HepG2 (cell line): ENCODE data around the gene L3MBTL4. TPM values are rescaled to one million over a fixed set of nuclear protein-coding genes. Genes with fewer than 3 reads are reported as not detected.
A peak's percentile ranks its signal among the peaks of the same experiment; 100 is the strongest.

Source experiments
- AKNA ChIP-seq: sonication (generic); formaldehyde crosslinking; IDR thresholded peaks from 2 replicates; pipeline ENCODE4 v1.4.0; 2020; ENCODE audit warnings: missing genetic modification reagents, borderline replicate concordance
- ARID3A ChIP-seq: IDR thresholded peaks from 2 replicates; pipeline ENCODE4 v1.6.1; 2012; ENCODE audit warnings: low read depth, low read length, improper control_type of control experiment
- BORCS8-MEF2B ChIP-seq: sonication (generic); formaldehyde crosslinking; IDR thresholded peaks from 2 replicates; pipeline ENCODE4 v1.8.0; 2022; ENCODE audit warnings: mild to moderate bottlenecking, missing genetic modification reagents
- CHD4 ChIP-seq: fragments of 200-600 bp; sonication (generic); IDR thresholded peaks from 2 replicates; pipeline ENCODE4 v1.7.0; 2017; ENCODE audit warnings: mild to moderate bottlenecking, low read length, borderline replicate concordance
- FOXA1 ChIP-seq, 2 experiments: fragments of 450-650 bp in 1 of 2; sonication (generic) in 1 of 2; formaldehyde crosslinking in 1 of 2; IDR thresholded peaks; 2 replicates each; pipeline versions ENCODE4 v1.4.0 to v1.6.1; 2016 to 2020; ENCODE audit warnings: missing genetic modification reagents in 1 of 2
- FOXP1 ChIP-seq, 2 experiments: fragments of 450-650 bp in 1 of 2; IDR thresholded peaks; 2 replicates each; pipeline ENCODE4 v1.6.1; 2017 to 2018; ENCODE audit warnings: antibody characterized with exemption in 1 of 2
- ISX ChIP-seq: sonication (generic); formaldehyde crosslinking; conservative IDR thresholded peaks from 2 replicates; pipeline ENCODE4 v1.5.0; 2020; ENCODE audit warnings: missing genetic modification reagents
- KAT7 ChIP-seq: IDR thresholded peaks from 2 replicates; pipeline ENCODE4 v1.6.1; 2018; ENCODE audit warnings: borderline replicate concordance, missing compliant biosample characterization
- KMT2B ChIP-seq: IDR thresholded peaks from 2 replicates; pipeline ENCODE4 v1.6.1; 2016; ENCODE audit warnings: missing genetic modification reagents, missing compliant biosample characterization
- NR3C1 ChIP-seq: sonication (generic); formaldehyde crosslinking; IDR thresholded peaks from 2 replicates; pipeline ENCODE4 v1.4.0; 2020; ENCODE audit warnings: missing genetic modification reagents
- NRL ChIP-seq: sonication (generic); formaldehyde crosslinking; IDR thresholded peaks from 2 replicates; pipeline ENCODE4 v1.5.0; 2020; ENCODE audit warnings: missing genetic modification reagents, mild to moderate bottlenecking, moderate library complexity, borderline replicate concordance
- PAXIP1 ChIP-seq: sonication (generic); formaldehyde crosslinking; conservative IDR thresholded peaks from 2 replicates; pipeline ENCODE4 v1.4.0; 2020; ENCODE audit warnings: mild to moderate bottlenecking, missing genetic modification reagents, moderate library complexity
- POGZ ChIP-seq: sonication (generic); formaldehyde crosslinking; IDR thresholded peaks from 2 replicates; pipeline ENCODE4 v1.4.0; 2020; ENCODE audit warnings: mild to moderate bottlenecking, missing genetic modification reagents
- PTBP1 ChIP-seq: fragments of 200-400 bp; formaldehyde crosslinking; IDR thresholded peaks from 2 replicates; pipeline ENCODE4 v1.6.1; 2018; ENCODE audit warnings: low read length, low read depth; ENCODE audit not compliant: poor library complexity, severe bottlenecking
- RXRB ChIP-seq: IDR thresholded peaks from 2 replicates; pipeline ENCODE4 v1.6.1; 2016; ENCODE audit warnings: borderline replicate concordance, missing genetic modification reagents, missing compliant biosample characterization
- ZNF33B ChIP-seq: sonication (generic); formaldehyde crosslinking; IDR thresholded peaks from 2 replicates; pipeline ENCODE4 v1.5.1; 2020; ENCODE audit warnings: mild to moderate bottlenecking, missing genetic modification reagents
- ZNF800 ChIP-seq: sonication (generic); formaldehyde crosslinking; IDR thresholded peaks from 2 replicates; pipeline ENCODE4 v1.4.0; 2020; ENCODE audit warnings: missing genetic modification reagents
- polyA plus RNA-seq, 8 experiments: library from polyadenylated mRNA; depleted of rRNA in 3 of 8; stranded (reverse) in 7 of 8; unstranded in 1 of 8; fragments of >200 nt; fragmentation: Illumina TruSeq in 4 of 8; extraction: Trizol in 4 of 8; gene quantifications; 2 replicates each; pipeline versions ENCODE4 v1.2.1 to v1.2.3, GENCODE V29; 2011 to 2016; ENCODE audit warnings: low read depth in 4 of 8, missing spikeins in 1 of 8, mixed read lengths in 1 of 8; ENCODE audit not compliant: insufficient read depth in 1 of 8
- total RNA-seq, 5 experiments: library from RNA; depleted of rRNA; stranded (reverse); fragments of >200 nt; fragmentation: Illumina TruSeq; extraction: Trizol; gene quantifications; 2 replicates each; pipeline ENCODE4 v1.2.3, GENCODE V29; 2016; ENCODE audit warnings: low read depth in 1 of 5

Gene L3MBTL4
- total and polyA plus RNA-seq, 2 of the 13 experiments (the other 11 are each of a cell fraction or from before 2014, with no cell fraction given): 10.8 to 13.3 TPM

GRCh38 chr18:6052449-6052913 lies 362.2 kb downstream of the L3MBTL4 start (continued):
- TF ChIP-seq ZNF800 (CRISPR knock-in tag): no peak
- no peak for TF ChIP-seq NR3C1
- no peak for TF ChIP-seq PTBP1
- TF ChIP-seq RXRB (CRISPR knock-in tag): peak; percentile 79
- TF ChIP-seq KMT2B (CRISPR knock-in tag): no peak
- TF ChIP-seq POGZ (CRISPR knock-in tag): peak; percentile 81
- no peak for TF ChIP-seq ISX (CRISPR knock-in tag)
- no peak for TF ChIP-seq FOXA1 (IDR thresholded peaks at IDR 0.05)
- TF ChIP-seq FOXA1 (CRISPR knock-in tag; IDR thresholded peaks at IDR 0.05): peak; percentile 82
- no peak for TF ChIP-seq KAT7 (CRISPR knock-in tag)
- TF ChIP-seq BORCS8-MEF2B (CRISPR knock-in tag): no peak
- TF ChIP-seq NRL (CRISPR knock-in tag): no peak
- peak; percentile 77 for TF ChIP-seq PAXIP1 (CRISPR knock-in tag)
- no peak for TF ChIP-seq ZNF33B
- TF ChIP-seq CHD4: no peak; the same call in 1 of the 2 replicates
- TF ChIP-seq FOXP1 (IDR thresholded peaks at IDR 0.05): no peak
- peak; percentile 58; the same call in 1 of the 2 replicates for TF ChIP-seq FOXP1 (CRISPR knock-in tag; IDR thresholded peaks at IDR 0.05)
- no peak for TF ChIP-seq AKNA (CRISPR knock-in tag)
- 0 out of 2 replicates have a peak, but pooled peaks have one; percentile 50 for TF ChIP-seq ARID3A
